Measurements from ENCODE around the gene TCP11L2. TPM values are rescaled to one million over a fixed set of nuclear protein-coding genes. Genes with fewer than 3 reads are reported as not detected.

The TCP11L2 gene
- total RNA-seq, 1 experiment from 2014 or later, result 6.1 TPM

DNA sequence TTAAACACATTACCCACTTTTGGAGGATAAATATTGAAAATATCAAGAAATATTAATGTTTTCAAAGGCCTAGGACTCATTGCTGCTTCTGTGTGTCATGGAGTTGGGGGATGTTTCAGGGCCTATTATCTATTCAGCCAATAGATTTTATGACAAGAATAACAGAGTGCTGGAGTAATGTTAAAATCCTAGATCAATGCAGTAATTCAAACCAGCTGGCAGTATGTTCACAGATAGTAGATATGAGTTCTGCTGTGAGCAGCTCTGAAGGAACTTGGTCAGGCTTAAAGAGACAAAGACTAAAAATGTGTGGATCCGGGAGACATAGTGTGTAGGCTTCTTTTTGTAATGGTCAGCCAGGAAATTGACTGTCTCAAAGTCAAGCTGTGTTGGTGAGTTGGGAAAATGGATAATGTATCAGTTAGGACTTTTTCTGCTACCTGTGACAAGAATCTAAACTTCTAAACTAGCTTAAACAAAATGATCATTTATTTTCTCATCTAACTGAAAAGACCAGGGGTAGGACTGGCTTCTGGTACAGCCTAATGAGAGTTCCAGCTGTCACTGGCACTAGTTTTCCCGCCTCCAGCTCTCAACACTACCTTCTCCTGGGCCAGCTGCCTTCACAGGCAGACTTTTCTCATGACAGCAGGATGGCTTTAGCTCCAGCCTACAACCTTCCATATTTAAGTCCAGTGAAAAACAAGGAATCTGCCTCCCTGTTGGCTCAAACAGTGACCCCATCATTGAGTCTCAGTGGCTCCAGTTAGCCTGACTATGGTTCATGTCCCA lies 38.7 kb downstream of the TCP11L2 start:
- Histone ChIP-seq H3K9ac (ENCODE audit: extremely low read depth, insufficient read length, low read length) (no peak overlapping the region), H3K18ac (ENCODE audit: insufficient read length, low read depth, low read length) (no peak overlapping the region), H4K91ac (ENCODE audit: insufficient read length, low read depth, low read length) (no peak overlapping the region), H3K79me1 (ENCODE audit: insufficient read depth, low read depth, low read length, poor library complexity, severe bottlenecking) (no peaks in the 10 kb centered on the region), H3K56ac (ENCODE audit: insufficient read length, low read depth, low read length) (no peak overlapping the region), H2BK15ac (ENCODE audit: low read depth, low read length) (no peak overlapping the region), H2AK5ac (ENCODE audit: insufficient read length, low read length) (no peak overlapping the region), H3K23me2 (ENCODE audit: insufficient read length, low read depth, low read length, poor library complexity, severe bottlenecking) (no peaks in the 10 kb centered on the region), H3K79me2 (ENCODE audit: insufficient read depth, low read length) (no peaks in the 10 kb centered on the region), H2AFZ (ENCODE audit: low read length) (no peak overlapping the region), H2BK12ac (ENCODE audit: insufficient read length, low read depth, low read length) (no peak overlapping the region), H4K5ac (ENCODE audit: insufficient read length, low read depth, low read length) (no peak overlapping the region), H3K23ac (ENCODE audit: insufficient read length, low read depth, low read length) (no peak overlapping the region), H2BK20ac (ENCODE audit: low read depth, low read length, poor library complexity, severe bottlenecking) (no peak overlapping the region), H3K4ac (ENCODE audit: low read depth, low read length) (no peak overlapping the region), H3K27me3 (ENCODE audit: insufficient read depth, low read length) (no peaks in the 10 kb centered on the region), H2BK5ac (ENCODE audit: insufficient read length, low read length) (no peak overlapping the region), H3K4me1 (ENCODE audit: insufficient read depth, low read length) (no peaks in the 10 kb centered on the region; the same call in 1 of the 2 replicates), H3K9me3 (ENCODE audit: control insufficient read depth, low read depth, low read length) (no peaks in the 10 kb centered on the region), H3K27ac (ENCODE audit: insufficient read length, low read depth, low read length) (no peak overlapping the region), H3K4me2 (ENCODE audit: insufficient read depth, insufficient read length, low read length) (no peak overlapping the region), H2BK120ac (ENCODE audit: low read depth, low read length, poor library complexity, severe bottlenecking) (no peak overlapping the region), H3K14ac (ENCODE audit: insufficient read depth, low read length) (no peak overlapping the region), H3T11ph (ENCODE audit: low read length) (no peak overlapping the region), H4K20me1 (ENCODE audit: control insufficient read depth, insufficient read depth, insufficient read length) (no peaks in the 10 kb centered on the region), H4K8ac (replicated peaks; ENCODE audit: insufficient read length, low read depth, low read length) (no peak overlapping the region)
- no CpG with 5 or more reads among the region's 2 CpGs for WGBS (ENCODE audit: extremely low coverage, insufficient read length, low lambda C conversion rate)
- TF ChIP-seq, protein P1, sequence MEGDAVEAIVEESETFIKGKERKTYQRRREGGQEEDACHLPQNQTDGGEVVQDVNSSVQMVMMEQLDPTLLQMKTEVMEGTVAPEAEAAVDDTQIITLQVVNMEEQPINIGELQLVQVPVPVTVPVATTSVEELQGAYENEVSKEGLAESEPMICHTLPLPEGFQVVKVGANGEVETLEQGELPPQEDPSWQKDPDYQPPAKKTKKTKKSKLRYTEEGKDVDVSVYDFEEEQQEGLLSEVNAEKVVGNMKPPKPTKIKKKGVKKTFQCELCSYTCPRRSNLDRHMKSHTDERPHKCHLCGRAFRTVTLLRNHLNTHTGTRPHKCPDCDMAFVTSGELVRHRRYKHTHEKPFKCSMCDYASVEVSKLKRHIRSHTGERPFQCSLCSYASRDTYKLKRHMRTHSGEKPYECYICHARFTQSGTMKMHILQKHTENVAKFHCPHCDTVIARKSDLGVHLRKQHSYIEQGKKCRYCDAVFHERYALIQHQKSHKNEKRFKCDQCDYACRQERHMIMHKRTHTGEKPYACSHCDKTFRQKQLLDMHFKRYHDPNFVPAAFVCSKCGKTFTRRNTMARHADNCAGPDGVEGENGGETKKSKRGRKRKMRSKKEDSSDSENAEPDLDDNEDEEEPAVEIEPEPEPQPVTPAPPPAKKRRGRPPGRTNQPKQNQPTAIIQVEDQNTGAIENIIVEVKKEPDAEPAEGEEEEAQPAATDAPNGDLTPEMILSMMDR (conservative IDR thresholded peaks at IDR 0.05), result no peak
- no peaks in the 10 kb centered on the region for H3K9me3 Mint-ChIP-seq
- no peaks in the 10 kb centered on the region; the same call in 1 of the 2 replicates for H3K27me3 Mint-ChIP-seq (ENCODE audit: low read depth)
- H3K4me1 Mint-ChIP-seq, result peaks cover 4 to 5% of the 10 kb centered on the region in 2 experiments; a peak in 1 of 4 replicates
- no peaks in the 10 kb centered on the region for H3K36me3 Mint-ChIP-seq (ENCODE audit: insufficient read depth in 1 of 3, low read depth in 3 of 3)
- no peak for DNase-seq
- H3K27ac Mint-ChIP-seq, result no peak overlapping the region
- H3K4me3 Mint-ChIP-seq, result no peak overlapping the region
